ENCODE measurements around the gene LTBP1. TPM values are rescaled to one million over a fixed set of nuclear protein-coding genes. Genes with fewer than 3 reads are reported as not detected.

The LTBP1 gene
- total and polyA plus RNA-seq, 11 donors, result 23.5 to 150 (median 102) TPM

DNA sequence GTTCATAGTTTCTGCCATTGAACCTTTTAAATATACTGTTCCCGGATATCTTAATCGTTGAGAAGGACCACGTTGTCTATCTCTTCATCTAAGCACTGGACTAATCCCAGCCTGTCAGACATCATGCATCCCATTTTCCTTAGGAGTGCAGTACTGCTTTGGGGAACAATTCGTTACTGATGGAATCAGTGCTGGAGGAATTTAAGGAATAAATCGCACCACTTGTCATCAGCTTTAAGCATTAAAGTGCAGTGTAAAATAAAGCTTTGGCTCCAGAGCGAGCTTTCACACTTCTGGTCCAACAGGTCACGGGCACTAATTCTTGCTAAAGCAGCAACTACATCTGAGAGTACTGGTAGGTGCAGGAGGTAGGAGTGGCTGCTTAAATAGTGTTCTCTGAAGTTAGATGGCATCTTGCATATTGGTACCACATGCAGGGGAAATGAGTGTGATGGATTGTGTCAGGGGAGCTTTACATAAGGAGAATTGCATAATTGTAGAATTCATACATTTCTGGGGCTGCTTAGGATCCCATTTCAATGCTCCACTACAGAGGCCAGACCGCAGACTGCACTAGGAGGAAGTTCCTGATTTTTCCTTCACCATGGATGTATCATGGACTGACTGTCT is 424.0 kb downstream of the LTBP1 start:
- Histone ChIP-seq H3K27me3 (no peaks in the 10 kb centered on the region), H3K4me3 (no peak overlapping the region), H3K4me1 (peaks cover 0 to 13% (median 4%) of the 10 kb centered on the region in 12 donors), H3K9me3 (no peaks in the 10 kb centered on the region), H3K36me3 (peaks cover 0 to 55% (median 0%) of the 10 kb centered on the region in 9 donors), H3K27ac (no peak overlapping the region)
- ATAC-seq, result no peak
- intact Hi-C loops (cut with DNase I), result loop anchor here in 9 of 10 donors (10.0 kb wide), 6 partner anchors 96 to 806 kb away; no protein-coding TSS in a partner anchor
- TF ChIP-seq CTCF (IDR thresholded peaks at IDR 0.05) (no peak), POLR2A (IDR thresholded peaks at IDR 0.05) (no peak)
- DNase-seq, result no peak
- 53 to 58% (median 55%) methylated on average over 8 of the region's 8 CpGs for WGBS, 4 donors

- no peak overlapping the region for H3K27ac ChIP-seq
- intact Hi-C loops (cut with DNase I), result loop anchor here in 9 of 10 donors (10.0 kb wide), 6 partner anchors 97 to 807 kb away; no protein-coding TSS in a partner anchor
These were observed 424.7 kb downstream of the LTBP1 start for GRCh38 chr2:33371304-33372090.

DNA sequence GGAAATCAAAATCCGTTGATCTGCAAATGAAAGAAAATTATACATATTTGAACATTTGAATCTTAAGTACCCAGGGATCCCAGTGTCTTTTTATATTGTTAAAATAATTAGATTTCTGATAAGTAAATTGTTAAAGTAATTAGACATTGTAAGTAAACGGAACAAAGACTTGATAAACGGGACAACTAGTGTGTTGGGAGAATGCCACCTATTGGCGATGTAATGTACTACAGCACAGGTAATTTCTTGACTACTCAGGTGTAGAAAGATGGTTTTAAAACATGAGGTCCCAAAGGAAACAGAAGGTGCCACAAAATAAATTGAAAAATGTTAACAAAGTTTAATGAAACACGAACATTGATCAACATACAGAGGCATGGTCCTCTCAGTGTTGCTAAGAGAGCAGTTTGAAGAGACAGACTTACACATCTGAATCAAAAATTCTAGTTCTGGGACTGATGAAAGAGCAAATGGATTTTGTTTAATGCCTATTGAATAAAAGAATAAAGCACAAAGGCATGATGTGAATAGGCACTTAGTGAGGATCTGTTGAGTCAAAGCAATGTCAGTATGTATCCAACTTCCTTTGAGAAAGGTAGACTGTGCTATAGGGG is 426.3 kb downstream of the LTBP1 start:
- peaks cover 0 to 5% (median 0%) of the 10 kb centered on the region in 12 donors for H3K4me1 ChIP-seq
- no peak overlapping the region for H3K4me3 ChIP-seq
- peaks cover 0 to 32% (median 0%) of the 10 kb centered on the region in 9 donors for H3K36me3 ChIP-seq
- ATAC-seq (no peak), DNase-seq (no peak)
- TF ChIP-seq POLR2A (IDR thresholded peaks at IDR 0.05), result no peak
- peak; percentile 67 to 86 (median 76) for TF ChIP-seq CTCF (IDR thresholded peaks at IDR 0.05)
- intact Hi-C loops (cut with DNase I), result loop anchor here in 9 of 10 donors (10.0 kb wide), 6 partner anchors 98 to 808 kb away; no protein-coding TSS in a partner anchor
- H3K27me3 ChIP-seq, result no peaks in the 10 kb centered on the region
- H3K27ac ChIP-seq, result no peak overlapping the region
- H3K9me3 ChIP-seq, result no peaks in the 10 kb centered on the region
- 28 to 42% (median 30%) methylated on average over 5 of the region's 5 CpGs for WGBS, 4 donors

More at GRCh38 chr2:33371304-33372090, 424.7 kb downstream of the LTBP1 start:
- Histone ChIP-seq H3K27me3 (no peaks in the 10 kb centered on the region), H3K9me3 (no peaks in the 10 kb centered on the region), H3K36me3 (peaks cover 0 to 47% (median 0%) of the 10 kb centered on the region in 9 donors), H3K4me3 (no peak overlapping the region), H3K4me1 (peaks cover 0 to 8% (median 0%) of the 10 kb centered on the region in 12 donors)
- TF ChIP-seq POLR2A (IDR thresholded peaks at IDR 0.05) (no peak), CTCF (IDR thresholded peaks at IDR 0.05) (no peak)
- ATAC-seq, result no peak
- 87 to 89% (median 88%) methylated on average over 8 of the region's 8 CpGs for WGBS, 4 donors
- no peak for DNase-seq
